Naive thymus-derived CD4-positive, alpha-beta T cell (primary cell): Measurements from ENCODE around the gene GPX5. TPM values are rescaled to one million over a fixed set of nuclear protein-coding genes. Genes with fewer than 3 reads are reported as not detected.
A peak's percentile ranks its signal among the peaks of the same experiment; 100 is the strongest.

ENCODE experiments used
- ATAC-seq: fragments of 150-1000 bp; cut with Tn5 transposase; 2 replicates; pipeline ENCODE4 v1.10.0; 2021; ENCODE audit warnings: mild to moderate bottlenecking, moderate library complexity
- CTCF ChIA-PET: fragments of 350-600 bp; sonication (Branson Sonifier 250); formaldehyde crosslinking; loops from one replicate; lab custom pipeline; 2021; ENCODE audit warnings: antibody characterized with exemption; lab: Charles Lee
- POLR2A ChIA-PET: fragments of 350-600 bp; sonication (Branson Sonifier 250); formaldehyde crosslinking; loops from one replicate; lab custom pipeline; 2021; ENCODE audit warnings: antibody characterized with exemption, inconsistent platforms; lab: Charles Lee
- DNase-seq, 9 donors: peaks; one replicate each; pipeline versions ENCODE4 v3.0.0 to v3.0.0-alpha.2; 2020 to 2022; ENCODE audit warnings: mixed read lengths in 1 of 9
- H3K27ac ChIP-seq: one replicate; pipeline ENCODE4 v1.7.0; 2013; ENCODE audit warnings: mild to moderate bottlenecking, low read depth, low read length, moderate library complexity
- H3K27me3 ChIP-seq, 2 donors: one replicate each; pipeline ENCODE4 v1.7.0; 2013; ENCODE audit warnings: low read length in 2 of 2, mild to moderate bottlenecking in 2 of 2, moderate library complexity in 2 of 2; ENCODE audit not compliant: control insufficient read depth in 2 of 2, insufficient read depth in 2 of 2
- H3K36me3 ChIP-seq, 3 experiments: 1 replicate in 2 of 3; 2 replicates in 1 of 3; pipeline ENCODE4 v1.7.0; 2013; ENCODE audit warnings: low read length in 3 of 3, mild to moderate bottlenecking in 3 of 3, moderate library complexity in 1 of 3; ENCODE audit not compliant: insufficient read depth in 3 of 3, control insufficient read depth in 2 of 3
- H3K4me1 ChIP-seq, 2 donors: one replicate each; pipeline ENCODE4 v1.7.0; 2013; ENCODE audit warnings: low read length in 2 of 2, mild to moderate bottlenecking in 2 of 2, moderate library complexity in 1 of 2; ENCODE audit not compliant: control insufficient read depth in 2 of 2, insufficient read depth in 2 of 2
- H3K4me3 ChIP-seq: 2 replicates; pipeline ENCODE4 v1.7.0; 2013; ENCODE audit warnings: mild to moderate bottlenecking, low read length
- H3K9me3 ChIP-seq, 3 experiments: 1 replicate in 2 of 3; 2 replicates in 1 of 3; pipeline ENCODE4 v1.7.0; 2013; ENCODE audit warnings: low read length in 3 of 3; ENCODE audit not compliant: control insufficient read depth in 2 of 3
- H3K27ac Mint-ChIP-seq, 9 donors: one replicate each; pipeline ENCODE4 v1.8.0; 2020 to 2022; ENCODE audit warnings: mixed read lengths in 9 of 9, mild to moderate bottlenecking in 8 of 9, moderate library complexity in 5 of 9, inconsistent platforms in 2 of 9
- H3K27me3 Mint-ChIP-seq, 5 donors: one replicate each; pipeline ENCODE4 v1.8.0; 2021 to 2022; ENCODE audit warnings: mixed read lengths in 5 of 5, mild to moderate bottlenecking in 1 of 5
- H3K36me3 Mint-ChIP-seq, 5 donors: one replicate each; pipeline ENCODE4 v1.8.0; 2020 to 2022; ENCODE audit warnings: mixed read lengths in 5 of 5, mild to moderate bottlenecking in 3 of 5, inconsistent platforms in 1 of 5
- H3K4me1 Mint-ChIP-seq, 7 donors: one replicate each; pipeline ENCODE4 v1.8.0; 2020 to 2022; ENCODE audit warnings: mixed read lengths in 7 of 7, mild to moderate bottlenecking in 3 of 7, inconsistent platforms in 1 of 7
- H3K4me3 Mint-ChIP-seq, 10 donors: one replicate each; pipeline ENCODE4 v1.8.0; 2020 to 2022; ENCODE audit warnings: mild to moderate bottlenecking in 10 of 10, mixed read lengths in 10 of 10, moderate library complexity in 6 of 10, inconsistent platforms in 2 of 10
- H3K9me3 Mint-ChIP-seq, 11 donors: one replicate each; pipeline ENCODE4 v1.8.0; 2020 to 2022; ENCODE audit warnings: mixed read lengths in 11 of 11, mild to moderate bottlenecking in 4 of 11, inconsistent platforms in 1 of 11, moderate library complexity in 1 of 11
- intact Hi-C, 2 donors: fragments of 100-400 bp; cut with micrococcal nuclease; formaldehyde crosslinking; loops; one replicate each; pipeline ENCODE4 v1.15.1; 2023
- polyA plus RNA-seq, 2 donors: library from polyadenylated mRNA; unstranded; fragments of 300-500 nt; fragmentation: Illumina TruSeq; gene quantifications; one replicate each; pipeline ENCODE4 v1.2.3, GENCODE V29; 2021
- total RNA-seq, 6 experiments: library from RNA in 5 of 6; stranded (reverse) in 5 of 6; gene quantifications; 1 replicate in 5 of 6; 2 replicates in 1 of 6; pipeline ENCODE4 v1.2.3 and lab custom pipeline; 2021 to 2026

Gene GPX5
- total and polyA plus RNA-seq, 7 experiments from 2014 or later = not detected

- peak overlapping the region in 9 of 10 donors; percentile 74 to 82 (median 80) for H3K4me3 Mint-ChIP-seq
- Histone ChIP-seq H3K27me3 (peaks cover 0 to 5% of the 10 kb centered on the region in 2 donors), H3K4me1 (peaks cover 0 to 6% of the 10 kb centered on the region in 2 donors), H3K36me3 (no peaks in the 10 kb centered on the region), H3K27ac (no peak overlapping the region), H3K9me3 (no peaks in the 10 kb centered on the region), H3K4me3 (peak overlapping the region; percentile 28)
- peak; percentile 71 for ATAC-seq
- H3K27me3 Mint-ChIP-seq = peaks cover 0 to 79% (median 46%) of the 10 kb centered on the region in 5 donors
- ChIA-PET CTCF (interaction anchor here (0.8 kb wide), 1 partner anchor 28 kb away, joined by 3 read pairs; no protein-coding TSS in a partner anchor), POLR2A (no interaction called here)
- intact Hi-C loops = no loop called here
- H3K9me3 Mint-ChIP-seq = peaks cover 0 to 37% (median 12%) of the 10 kb centered on the region in 11 donors
- peaks cover 8 to 34% (median 27%) of the 10 kb centered on the region in 7 donors for H3K4me1 Mint-ChIP-seq
- DNase-seq = peak in 7 of 9 donors; percentile 30 to 74 (median 55)
- no peaks in the 10 kb centered on the region for H3K36me3 Mint-ChIP-seq
- peak overlapping the region in 7 of 9 donors; percentile 23 to 92 (median 71) for H3K27ac Mint-ChIP-seq
Observed at GRCh38 chr6:28537509-28538140, 11.9 kb downstream of the GPX5 start.

- peak overlapping the region; percentile 79 to 94 (median 88) for H3K4me3 Mint-ChIP-seq
- no peak for DNase-seq
- peaks cover 16 to 53% (median 44%) of the 10 kb centered on the region in 7 donors for H3K4me1 Mint-ChIP-seq
- intact Hi-C loops = loop anchor here (1.0 to 5.0 kb wide), 14 partner anchors 19 to 789 kb away; partner anchors contain the start of genes ZSCAN12 (in 2 of the 2), ZKSCAN4 (in 1 of the 2) and ZSCAN23 (in 1 of the 2)
- peaks cover 0 to 15% of the 10 kb centered on the region in 2 donors for H3K4me1 ChIP-seq
- H3K36me3 Mint-ChIP-seq = peaks cover 0 to 2% (median 0%) of the 10 kb centered on the region in 5 donors
- peaks cover 0 to 42% (median 12%) of the 10 kb centered on the region in 11 donors for H3K9me3 Mint-ChIP-seq
- H3K4me3 ChIP-seq = peak overlapping the region; percentile 62
- no peak overlapping the region for H3K27ac ChIP-seq
- peak overlapping the region in 5 of 9 donors; percentile 26 to 92 (median 89) for H3K27ac Mint-ChIP-seq
- no peaks in the 10 kb centered on the region for H3K36me3 ChIP-seq
- H3K9me3 ChIP-seq = no peaks in the 10 kb centered on the region
- no peak for ATAC-seq
- CTCF ChIA-PET = interaction anchor here (0.8 to 2.3 kb wide), 3 partner anchors 18 to 47 kb away, joined by 3 to 11 read pairs (median 3); no protein-coding TSS in a partner anchor
- peaks cover 0 to 13% of the 10 kb centered on the region in 2 donors for H3K27me3 ChIP-seq
- POLR2A ChIA-PET = interaction anchor here (1.1 kb wide), 1 partner anchor 44 kb away, joined by 4 read pairs; no protein-coding TSS in a partner anchor
- peaks cover 0 to 85% (median 47%) of the 10 kb centered on the region in 5 donors for H3K27me3 Mint-ChIP-seq
Observed at GRCh38 chr6:28541996-28542395, 16.3 kb downstream of the GPX5 start.

- POLR2A ChIA-PET = interaction anchor here (0.7 to 1.5 kb wide), 4 partner anchors 12 to 142 kb away, joined by 3 to 4 read pairs (median 3); no protein-coding TSS in a partner anchor
- Mint-ChIP-seq H3K27ac (peak overlapping the region; percentile 26 to 92 (median 85)), H3K4me1 (peaks cover 15 to 46% (median 37%) of the 10 kb centered on the region in 7 donors), H3K4me3 (peak overlapping the region; percentile 79 to 94 (median 88)), H3K9me3 (peaks cover 0 to 38% (median 12%) of the 10 kb centered on the region in 11 donors), H3K36me3 (peaks cover 0 to 2% (median 0%) of the 10 kb centered on the region in 5 donors), H3K27me3 (peaks cover 0 to 84% (median 51%) of the 10 kb centered on the region in 5 donors)
- Histone ChIP-seq H3K27ac (no peak overlapping the region), H3K36me3 (no peaks in the 10 kb centered on the region), H3K27me3 (peaks cover 0 to 11% of the 10 kb centered on the region in 2 donors), H3K9me3 (no peaks in the 10 kb centered on the region), H3K4me1 (peaks cover 0 to 12% of the 10 kb centered on the region in 2 donors), H3K4me3 (peak overlapping the region; percentile 62)
- DNase-seq = peak; percentile 25 to 76 (median 68)
- CTCF ChIA-PET = interaction anchor here (0.7 to 2.3 kb wide), 5 partner anchors 12 to 48 kb away, joined by 3 to 11 read pairs (median 3); no protein-coding TSS in a partner anchor
- peak; percentile 75 for ATAC-seq
- intact Hi-C loops = loop anchor here (1.0 to 5.0 kb wide), 15 partner anchors 19 to 790 kb away; partner anchors contain the start of genes ZSCAN12 (in 2 of the 2), ZKSCAN4 (in 1 of the 2) and ZSCAN23 (in 1 of the 2)
Observed at GRCh38 chr6:28542440-28543296, 17.0 kb downstream of the GPX5 start.

GRCh38 chr6:28543651-28544610 lies 18.2 kb downstream of the GPX5 start:
- ChIA-PET POLR2A (interaction anchor here (0.6 to 1.5 kb wide), 3 partner anchors 38 to 1021 kb away, joined by 3 to 4 read pairs (median 3); no protein-coding TSS in a partner anchor), CTCF (interaction anchor here (0.5 to 2.3 kb wide), 4 partner anchors 13 to 142 kb away, joined by 3 to 11 read pairs (median 4); no protein-coding TSS in a partner anchor)
- Mint-ChIP-seq H3K9me3 (peaks cover 0 to 36% (median 13%) of the 10 kb centered on the region in 11 donors), H3K27ac (peak overlapping the region in 8 of 9 donors; percentile 57 to 92 (median 77)), H3K27me3 (peaks cover 0 to 82% (median 55%) of the 10 kb centered on the region in 5 donors), H3K4me1 (peaks cover 15 to 34% (median 28%) of the 10 kb centered on the region in 7 donors), H3K36me3 (peaks cover 0 to 2% (median 0%) of the 10 kb centered on the region in 5 donors), H3K4me3 (peak overlapping the region; percentile 79 to 94 (median 88))
- intact Hi-C loops = loop anchor here (1.0 to 5.0 kb wide), 12 partner anchors 37 to 791 kb away; partner anchors contain the start of genes ZKSCAN4 (in 1 of the 2) and ZSCAN23 (in 1 of the 2)
- peak overlapping the region; percentile 62 for H3K4me3 ChIP-seq
- H3K27me3 ChIP-seq = peaks cover 0 to 11% of the 10 kb centered on the region in 2 donors
- H3K9me3 ChIP-seq = no peaks in the 10 kb centered on the region
- H3K4me1 ChIP-seq = peaks cover 0 to 12% of the 10 kb centered on the region in 2 donors
- ATAC-seq (peak; percentile 53), DNase-seq (peak in 7 of 9 donors; percentile 26 to 45 (median 38))
- H3K36me3 ChIP-seq = no peaks in the 10 kb centered on the region
- peak overlapping the region; percentile 43 for H3K27ac ChIP-seq

- H3K4me1 Mint-ChIP-seq = peaks cover 15 to 33% (median 28%) of the 10 kb centered on the region in 7 donors
- Histone ChIP-seq H3K36me3 (no peaks in the 10 kb centered on the region), H3K4me1 (peaks cover 0 to 12% of the 10 kb centered on the region in 2 donors), H3K9me3 (no peaks in the 10 kb centered on the region), H3K4me3 (no peak overlapping the region), H3K27me3 (peaks cover 0 to 11% of the 10 kb centered on the region in 2 donors), H3K27ac (no peak overlapping the region)
- ATAC-seq (no peak), DNase-seq (no peak)
- CTCF ChIA-PET = no interaction called here
- peaks cover 17 to 84% (median 57%) of the 10 kb centered on the region in 5 donors for H3K27me3 Mint-ChIP-seq
- peaks cover 0 to 28% (median 8%) of the 10 kb centered on the region in 11 donors for H3K9me3 Mint-ChIP-seq
- no peak overlapping the region for H3K27ac Mint-ChIP-seq
- POLR2A ChIA-PET = no interaction called here
- peak overlapping the region in 1 of 10 donors; percentile 19 for H3K4me3 Mint-ChIP-seq
- intact Hi-C loops = no loop called here
- H3K36me3 Mint-ChIP-seq = peaks cover 0 to 2% (median 0%) of the 10 kb centered on the region in 5 donors
Observed at GRCh38 chr6:28545955-28546354, 20.3 kb downstream of the GPX5 start.
